CD4-positive, CD25-positive, alpha-beta regulatory T cell (primary cell): ENCODE results near the gene KDM3A. TPM values are rescaled to one million over a fixed set of nuclear protein-coding genes. Genes with fewer than 3 reads are reported as not detected.

ENCODE experiments used
- ATAC-seq, 2 donors: fragments of 150-1000 bp; cut with Tn5 transposase; one replicate each; pipeline ENCODE4 v1.10.0; 2021; ENCODE audit warnings: low read depth in 2 of 2, moderate number of reproducible peaks in 2 of 2, moderate library complexity in 1 of 2
- DNase-seq, 3 donors: peaks; one replicate each; pipeline versions ENCODE4 v3.0.0 to v3.0.0-alpha.2; 2012 to 2022; ENCODE audit warnings: mixed read lengths in 1 of 3
- H3K27ac ChIP-seq: one replicate; pipeline ENCODE4 v1.7.0; 2013; ENCODE audit warnings: mild to moderate bottlenecking, low read length; ENCODE audit not compliant: insufficient read depth, poor library complexity, severe bottlenecking
- H3K27me3 ChIP-seq: one replicate; pipeline ENCODE4 v1.7.0; 2013; ENCODE audit warnings: low read length; ENCODE audit not compliant: control insufficient read depth, insufficient read depth
- H3K36me3 ChIP-seq: one replicate; pipeline ENCODE4 v1.7.0; 2013; ENCODE audit warnings: mild to moderate bottlenecking, low read length, moderate library complexity; ENCODE audit not compliant: control insufficient read depth, insufficient read depth
- H3K4me1 ChIP-seq: 2 replicates; pipeline ENCODE4 v1.7.0; 2013; ENCODE audit warnings: mild to moderate bottlenecking, low read length; ENCODE audit not compliant: insufficient read depth, control insufficient read depth, poor library complexity, severe bottlenecking
- H3K4me3 ChIP-seq: one replicate; pipeline ENCODE4 v1.7.0; 2013; ENCODE audit warnings: low read depth, mild to moderate bottlenecking, low read length, moderate library complexity
- H3K9me3 ChIP-seq, 2 experiments: 1 replicate in 1 of 2; 2 replicates in 1 of 2; pipeline ENCODE4 v1.7.0; 2013; ENCODE audit warnings: low read length in 2 of 2, mild to moderate bottlenecking in 1 of 2, moderate library complexity in 1 of 2; ENCODE audit not compliant: control insufficient read depth in 2 of 2
- H3K27ac Mint-ChIP-seq, 3 donors: one replicate each; pipeline ENCODE4 v1.8.0; 2020 to 2022; ENCODE audit warnings: mild to moderate bottlenecking in 3 of 3, mixed read lengths in 3 of 3, moderate library complexity in 2 of 3
- H3K27me3 Mint-ChIP-seq: one replicate; pipeline ENCODE4 v1.8.0; 2022; ENCODE audit warnings: mild to moderate bottlenecking, mixed read lengths
- H3K36me3 Mint-ChIP-seq: one replicate; pipeline ENCODE4 v1.8.0; 2020; ENCODE audit warnings: mixed read lengths
- H3K4me1 Mint-ChIP-seq, 4 donors: one replicate each; pipeline ENCODE4 v1.8.0; 2020 to 2022; ENCODE audit warnings: mixed read lengths in 4 of 4, mild to moderate bottlenecking in 1 of 4
- H3K4me3 Mint-ChIP-seq, 4 donors: one replicate each; pipeline ENCODE4 v1.8.0; 2020 to 2022; ENCODE audit warnings: mild to moderate bottlenecking in 4 of 4, mixed read lengths in 4 of 4, moderate library complexity in 3 of 4
- H3K9me3 Mint-ChIP-seq, 7 donors: one replicate each; pipeline ENCODE4 v1.8.0; 2020 to 2022; ENCODE audit warnings: mixed read lengths in 7 of 7, mild to moderate bottlenecking in 3 of 7, moderate library complexity in 2 of 7
- polyA plus RNA-seq, 4 donors: library from polyadenylated mRNA; unstranded; fragments of 300-500 nt; fragmentation: Illumina TruSeq; gene quantifications; one replicate each; pipeline ENCODE4 v1.2.3, GENCODE V29; 2021
- total RNA-seq: library from RNA; stranded (reverse); gene quantifications from one replicate; pipeline ENCODE4 v1.2.3, GENCODE V29; 2022

Gene KDM3A
- total and polyA plus RNA-seq, 5 donors from 2014 or later: 22.7 to 138 (median 31.1) TPM

DNA sequence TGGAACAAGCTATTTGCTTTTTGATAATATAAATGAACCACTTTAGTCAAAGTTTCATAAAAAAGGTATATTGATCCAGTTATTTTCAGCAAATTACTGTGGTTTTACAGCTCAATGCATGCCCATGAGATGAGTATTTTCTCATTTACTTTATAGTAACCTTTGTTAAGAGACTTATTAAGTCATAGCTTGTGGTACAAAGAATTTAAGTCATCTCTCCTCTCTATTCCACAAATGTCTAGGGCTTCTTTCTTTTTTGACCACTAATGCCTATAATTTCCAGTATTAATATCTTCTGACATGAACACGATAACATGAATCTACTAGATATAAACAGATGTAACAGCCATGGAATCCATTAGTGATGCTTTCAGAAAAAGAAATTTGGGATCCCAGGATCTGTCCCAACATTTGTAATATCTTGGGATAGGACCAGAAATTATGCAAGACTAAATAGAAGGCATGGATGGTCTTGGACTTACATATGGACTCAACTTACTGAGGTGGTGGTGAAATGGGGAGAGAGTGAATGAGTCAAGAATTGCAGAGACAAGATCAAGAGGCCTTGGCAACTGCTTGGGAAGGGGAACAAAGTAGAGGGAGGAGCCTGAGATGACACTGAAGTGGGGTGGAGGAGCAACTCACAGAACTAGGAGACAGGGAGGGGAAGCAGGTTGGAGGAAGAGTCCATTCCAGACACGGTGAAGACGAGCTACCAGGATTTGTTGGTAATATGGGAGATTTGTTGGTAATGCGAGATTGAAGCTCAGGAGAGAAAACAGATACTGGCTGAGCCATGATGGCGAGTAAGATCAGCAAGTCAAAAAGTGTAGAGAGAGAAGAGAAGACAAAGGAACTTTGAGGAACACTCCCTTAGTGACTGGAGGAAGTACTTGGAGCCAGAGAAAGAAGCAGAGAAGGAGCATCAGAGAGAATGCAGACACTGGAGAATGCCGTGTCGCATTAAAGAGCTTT is 42.4 kb upstream of the KDM3A start:
- H3K27ac Mint-ChIP-seq: no peak overlapping the region
- H3K4me3 Mint-ChIP-seq: no peak overlapping the region
- H3K36me3 ChIP-seq: no peaks in the 10 kb centered on the region
- H3K9me3 ChIP-seq: no peaks in the 10 kb centered on the region
- peaks cover 0 to 4% (median 0%) of the 10 kb centered on the region in 7 donors for H3K9me3 Mint-ChIP-seq
- ATAC-seq: no peak
- H3K4me1 ChIP-seq: no peaks in the 10 kb centered on the region
- peaks cover 8% of the 10 kb centered on the region for H3K27me3 ChIP-seq
- no peak overlapping the region for H3K27ac ChIP-seq
- no peak overlapping the region for H3K4me3 ChIP-seq
- peaks cover 0 to 5% (median 0%) of the 10 kb centered on the region in 4 donors for H3K4me1 Mint-ChIP-seq
- H3K36me3 Mint-ChIP-seq: no peaks in the 10 kb centered on the region
- peaks cover 50% of the 10 kb centered on the region for H3K27me3 Mint-ChIP-seq
- no peak for DNase-seq

DNA sequence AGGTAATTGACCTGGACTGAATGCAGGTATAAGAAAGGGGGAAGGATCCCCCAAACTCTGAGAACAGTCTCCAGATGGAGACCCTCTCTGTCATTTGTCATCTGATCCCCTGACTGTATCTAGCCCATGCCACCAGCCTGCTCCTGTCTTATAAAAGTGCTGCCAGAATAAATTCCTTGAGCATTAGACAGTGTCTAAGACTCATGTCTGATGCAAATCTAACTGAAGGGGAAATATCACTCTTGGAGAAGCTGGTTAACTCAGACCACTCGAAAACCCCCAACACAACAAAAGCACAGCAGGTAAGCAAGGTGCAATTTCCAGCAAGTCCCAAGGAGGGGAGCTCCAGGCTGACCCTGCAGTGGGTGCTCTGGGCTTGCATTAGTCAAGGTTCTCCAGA is 40.9 kb upstream of the KDM3A start:
- H3K27me3 ChIP-seq: peaks cover 8% of the 10 kb centered on the region
- H3K36me3 ChIP-seq: no peaks in the 10 kb centered on the region
- Mint-ChIP-seq H3K36me3 (no peaks in the 10 kb centered on the region), H3K27me3 (peaks cover 51% of the 10 kb centered on the region), H3K4me3 (no peak overlapping the region), H3K27ac (no peak overlapping the region), H3K9me3 (peaks cover 0 to 4% (median 0%) of the 10 kb centered on the region in 7 donors), H3K4me1 (no peaks in the 10 kb centered on the region)
- DNase-seq: no peak
- ATAC-seq: no peak
- no peak overlapping the region for H3K27ac ChIP-seq
- H3K4me1 ChIP-seq: no peaks in the 10 kb centered on the region
- H3K9me3 ChIP-seq: no peaks in the 10 kb centered on the region
- no peak overlapping the region for H3K4me3 ChIP-seq

DNA sequence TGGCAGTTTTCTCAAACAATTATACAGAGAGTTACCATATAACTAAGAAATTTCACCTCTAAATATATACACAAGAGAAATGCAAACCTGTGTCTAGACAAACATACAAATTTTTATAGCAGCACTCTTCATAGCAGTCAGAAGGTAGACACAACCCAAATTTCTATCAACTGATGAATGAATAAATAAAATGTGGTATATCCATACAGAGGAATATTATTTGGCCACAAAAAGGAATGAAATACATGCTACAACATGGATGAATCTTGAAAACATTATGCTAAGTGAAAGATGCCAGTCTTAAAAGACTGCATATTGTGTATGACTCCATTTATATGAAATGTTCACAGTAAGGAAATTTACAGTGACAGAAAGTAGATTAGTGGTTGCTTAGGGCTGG is 30.6 kb upstream of the KDM3A start:
- Mint-ChIP-seq H3K9me3 (peaks cover 0 to 8% (median 4%) of the 10 kb centered on the region in 7 donors), H3K4me3 (no peak overlapping the region), H3K27me3 (peaks cover 79% of the 10 kb centered on the region), H3K27ac (no peak overlapping the region), H3K36me3 (no peaks in the 10 kb centered on the region), H3K4me1 (peaks cover 0 to 5% (median 0%) of the 10 kb centered on the region in 4 donors)
- Histone ChIP-seq H3K4me1 (no peaks in the 10 kb centered on the region), H3K9me3 (peaks cover 0 to 3% of the 10 kb centered on the region in 2 experiments), H3K36me3 (no peaks in the 10 kb centered on the region), H3K27ac (no peak overlapping the region), H3K4me3 (no peak overlapping the region), H3K27me3 (peaks cover 25% of the 10 kb centered on the region)
- ATAC-seq: no peak
- DNase-seq: no peak

DNA sequence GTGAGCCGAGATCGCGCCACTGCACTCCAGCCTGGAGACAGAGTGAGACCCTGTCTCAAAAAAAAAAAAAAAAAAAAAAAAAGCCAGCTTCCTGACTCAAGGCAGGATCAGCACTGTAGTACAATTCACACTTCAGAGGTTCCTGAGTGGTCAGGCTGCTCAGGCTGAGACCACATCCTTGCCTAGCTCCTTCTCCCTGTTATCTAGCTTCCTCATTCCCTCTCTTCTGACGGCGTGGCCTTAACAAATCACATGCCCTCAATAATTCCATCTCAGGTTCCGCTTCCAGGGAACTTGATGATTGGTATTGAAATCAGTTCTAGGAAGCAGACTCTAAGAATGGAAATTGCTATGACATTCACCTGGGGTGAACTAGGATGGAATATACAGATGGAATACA is 29.8 kb upstream of the KDM3A start:
- no peak overlapping the region for H3K4me3 ChIP-seq
- no peaks in the 10 kb centered on the region for H3K4me1 ChIP-seq
- no peaks in the 10 kb centered on the region for H3K36me3 Mint-ChIP-seq
- peaks cover 0 to 3% of the 10 kb centered on the region in 2 experiments for H3K9me3 ChIP-seq
- H3K27ac ChIP-seq: no peak overlapping the region
- peaks cover 0 to 5% (median 0%) of the 10 kb centered on the region in 4 donors for H3K4me1 Mint-ChIP-seq
- no peak for DNase-seq
- peaks cover 80% of the 10 kb centered on the region for H3K27me3 Mint-ChIP-seq
- no peak overlapping the region for H3K27ac Mint-ChIP-seq
- peaks cover 0 to 8% (median 5%) of the 10 kb centered on the region in 7 donors for H3K9me3 Mint-ChIP-seq
- H3K36me3 ChIP-seq: no peaks in the 10 kb centered on the region
- ATAC-seq: no peak
- H3K27me3 ChIP-seq: peaks cover 25% of the 10 kb centered on the region
- H3K4me3 Mint-ChIP-seq: no peak overlapping the region

DNA sequence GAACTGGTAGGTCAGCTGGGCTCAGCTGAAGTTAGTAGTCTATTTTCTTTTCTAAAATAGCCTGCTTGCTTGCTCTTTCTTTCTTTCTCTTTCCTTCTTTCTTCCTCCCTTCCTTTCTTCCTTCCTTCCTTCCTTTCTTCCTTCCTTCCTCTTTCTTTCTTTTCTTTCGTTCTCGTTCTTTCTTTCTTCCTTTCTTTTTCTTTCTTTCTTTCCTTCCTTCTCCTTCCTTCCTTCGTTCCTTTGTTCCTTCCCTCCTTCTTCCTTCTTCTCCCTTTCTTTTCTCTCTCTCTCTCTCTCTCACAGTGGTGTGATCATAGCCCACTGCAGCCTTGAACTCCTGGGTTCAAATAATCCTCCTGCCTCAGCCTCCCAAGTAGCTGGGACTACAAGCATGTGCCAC is 29.2 kb upstream of the KDM3A start:
- DNase-seq: no peak
- Mint-ChIP-seq H3K9me3 (peaks cover 0 to 8% (median 5%) of the 10 kb centered on the region in 7 donors), H3K27ac (no peak overlapping the region), H3K4me3 (no peak overlapping the region), H3K27me3 (peaks cover 75% of the 10 kb centered on the region), H3K36me3 (no peaks in the 10 kb centered on the region), H3K4me1 (peaks cover 0 to 5% (median 0%) of the 10 kb centered on the region in 4 donors)
- Histone ChIP-seq H3K36me3 (no peaks in the 10 kb centered on the region), H3K4me1 (no peaks in the 10 kb centered on the region), H3K4me3 (no peak overlapping the region), H3K9me3 (peaks cover 0 to 3% of the 10 kb centered on the region in 2 experiments), H3K27me3 (peaks cover 25% of the 10 kb centered on the region), H3K27ac (no peak overlapping the region)
- no peak for ATAC-seq

DNA sequence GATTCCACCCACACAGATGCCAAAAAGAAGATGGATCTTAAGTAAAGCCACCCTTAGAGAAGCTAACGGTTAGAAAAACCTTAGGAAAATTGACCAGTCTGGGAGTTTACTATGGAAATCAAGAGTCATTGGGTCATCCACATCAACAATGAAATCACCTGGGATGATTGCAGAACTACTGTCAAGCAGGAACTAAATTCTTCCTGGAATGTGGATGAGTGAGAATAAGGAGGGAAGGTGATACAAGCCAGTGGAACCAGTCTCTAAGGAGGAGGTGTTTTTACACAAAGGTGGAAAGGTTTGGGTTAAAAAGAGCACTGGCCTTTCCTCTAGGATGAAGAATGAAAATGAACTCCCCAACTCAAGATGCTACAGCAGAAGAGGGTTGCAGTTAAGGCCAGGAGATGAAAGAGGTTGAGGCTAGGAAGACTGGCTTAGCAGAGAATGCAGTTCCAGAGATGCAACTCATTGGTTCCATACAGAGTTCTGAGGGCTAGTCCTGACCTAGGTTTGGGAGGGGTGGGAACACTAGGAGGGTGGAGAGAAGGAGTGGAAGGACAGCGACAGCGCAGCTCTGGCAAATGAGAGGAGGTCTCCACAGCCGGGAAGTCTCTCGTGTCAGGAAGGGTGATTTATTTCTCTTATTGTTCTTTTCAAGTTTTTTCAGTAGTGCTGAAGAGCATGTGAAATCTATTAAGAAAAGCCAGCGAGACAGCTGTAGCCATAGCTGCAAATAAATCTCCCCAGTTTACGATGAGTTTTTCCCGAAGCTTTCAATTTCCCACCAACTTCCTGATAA is 27.7 kb upstream of the KDM3A start:
- no peaks in the 10 kb centered on the region for H3K36me3 ChIP-seq
- Mint-ChIP-seq H3K36me3 (no peaks in the 10 kb centered on the region), H3K9me3 (peaks cover 0 to 8% (median 5%) of the 10 kb centered on the region in 7 donors), H3K27me3 (peaks cover 72% of the 10 kb centered on the region), H3K4me1 (peaks cover 0 to 2% (median 0%) of the 10 kb centered on the region in 4 donors), H3K27ac (peak overlapping the region in 1 of 3 donors; percentile 7), H3K4me3 (no peak overlapping the region)
- H3K27ac ChIP-seq: no peak overlapping the region
- peaks cover 25% of the 10 kb centered on the region for H3K27me3 ChIP-seq
- H3K4me1 ChIP-seq: no peaks in the 10 kb centered on the region
- ATAC-seq (no peak), DNase-seq (no peak)
- H3K4me3 ChIP-seq: no peak overlapping the region
- peaks cover 0 to 3% of the 10 kb centered on the region in 2 experiments for H3K9me3 ChIP-seq

DNA sequence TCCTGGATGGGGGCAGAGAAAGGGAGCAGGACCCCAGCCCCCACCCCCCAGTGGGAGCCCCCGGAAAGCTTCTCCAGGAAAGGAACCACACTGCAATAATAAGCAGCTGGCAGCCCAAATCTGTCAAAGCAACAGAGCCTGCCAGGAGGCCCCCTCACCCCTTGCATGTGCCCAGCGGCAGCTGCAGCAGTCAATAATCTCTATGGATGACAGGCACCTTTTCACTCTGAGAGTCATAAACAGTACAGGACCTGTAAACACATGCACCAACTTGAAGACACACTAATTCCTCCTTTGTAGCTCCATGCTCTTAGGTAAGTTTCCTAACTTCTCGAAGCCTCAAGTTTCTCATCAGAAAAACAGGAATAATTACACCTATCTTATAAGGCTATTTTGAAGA is 26.2 kb upstream of the KDM3A start:
- no peak overlapping the region for H3K4me3 Mint-ChIP-seq
- H3K27ac Mint-ChIP-seq: no peak overlapping the region
- H3K4me3 ChIP-seq: no peak overlapping the region
- peaks cover 0 to 3% of the 10 kb centered on the region in 2 experiments for H3K9me3 ChIP-seq
- H3K27ac ChIP-seq: no peak overlapping the region
- no peaks in the 10 kb centered on the region for H3K36me3 ChIP-seq
- no peaks in the 10 kb centered on the region for H3K4me1 ChIP-seq
- H3K27me3 Mint-ChIP-seq: peaks cover 72% of the 10 kb centered on the region
- DNase-seq (no peak), ATAC-seq (no peak)
- peaks cover 20% of the 10 kb centered on the region for H3K27me3 ChIP-seq
- peaks cover 0 to 2% (median 0%) of the 10 kb centered on the region in 4 donors for H3K4me1 Mint-ChIP-seq
- H3K36me3 Mint-ChIP-seq: no peaks in the 10 kb centered on the region
- peaks cover 0 to 8% (median 5%) of the 10 kb centered on the region in 7 donors for H3K9me3 Mint-ChIP-seq
